Measurements from ENCODE around the gene BTAF1. TPM values are rescaled to one million over a fixed set of nuclear protein-coding genes. Genes with fewer than 3 reads are reported as not detected.

Gene BTAF1
- total RNA-seq, 1 donor from 2014 or later = 31.0 TPM

DNA sequence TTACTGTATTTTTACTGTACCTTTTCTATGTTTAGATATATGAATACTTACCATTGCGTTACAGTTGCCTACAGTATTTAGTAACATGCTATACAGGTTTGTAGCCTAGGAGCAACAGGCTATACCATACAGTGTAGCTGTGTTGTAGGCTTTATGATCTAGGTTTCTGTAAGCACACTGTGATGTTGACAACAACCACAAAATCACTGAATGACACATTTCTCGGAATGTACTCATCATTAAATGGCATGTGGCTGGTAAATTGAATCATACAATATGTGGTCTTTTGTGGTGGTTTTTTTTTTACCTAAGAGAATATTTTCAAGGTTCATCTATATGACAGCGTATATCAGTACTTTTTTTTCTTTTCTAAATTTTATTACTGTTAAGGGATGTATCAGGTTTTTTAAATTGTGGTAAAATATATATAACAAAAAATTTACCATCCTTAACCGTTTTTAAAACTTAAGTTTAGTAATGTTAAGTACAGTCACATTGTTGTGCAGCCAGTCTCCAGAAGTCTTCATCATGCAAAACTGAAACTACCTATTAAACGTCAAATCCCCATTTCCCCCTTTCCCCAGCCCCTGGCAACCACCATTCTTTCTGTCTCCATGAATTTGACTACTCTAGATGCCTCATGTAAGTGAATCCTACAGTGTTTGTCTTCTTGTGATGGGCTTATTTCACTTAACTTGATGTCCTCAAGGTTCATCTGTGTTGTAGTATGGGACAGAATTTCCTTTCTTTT lies 21.5 kb downstream of the BTAF1 start:
- TF ChIP-seq, protein P1, sequence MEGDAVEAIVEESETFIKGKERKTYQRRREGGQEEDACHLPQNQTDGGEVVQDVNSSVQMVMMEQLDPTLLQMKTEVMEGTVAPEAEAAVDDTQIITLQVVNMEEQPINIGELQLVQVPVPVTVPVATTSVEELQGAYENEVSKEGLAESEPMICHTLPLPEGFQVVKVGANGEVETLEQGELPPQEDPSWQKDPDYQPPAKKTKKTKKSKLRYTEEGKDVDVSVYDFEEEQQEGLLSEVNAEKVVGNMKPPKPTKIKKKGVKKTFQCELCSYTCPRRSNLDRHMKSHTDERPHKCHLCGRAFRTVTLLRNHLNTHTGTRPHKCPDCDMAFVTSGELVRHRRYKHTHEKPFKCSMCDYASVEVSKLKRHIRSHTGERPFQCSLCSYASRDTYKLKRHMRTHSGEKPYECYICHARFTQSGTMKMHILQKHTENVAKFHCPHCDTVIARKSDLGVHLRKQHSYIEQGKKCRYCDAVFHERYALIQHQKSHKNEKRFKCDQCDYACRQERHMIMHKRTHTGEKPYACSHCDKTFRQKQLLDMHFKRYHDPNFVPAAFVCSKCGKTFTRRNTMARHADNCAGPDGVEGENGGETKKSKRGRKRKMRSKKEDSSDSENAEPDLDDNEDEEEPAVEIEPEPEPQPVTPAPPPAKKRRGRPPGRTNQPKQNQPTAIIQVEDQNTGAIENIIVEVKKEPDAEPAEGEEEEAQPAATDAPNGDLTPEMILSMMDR (IDR thresholded peaks at IDR 0.05) = no peak
- peaks cover 36% of the 10 kb centered on the region for H3K36me3 ChIP-seq
- intact Hi-C loops (cut with DNase I) = no loop called here
- no peaks in the 10 kb centered on the region for H3K4me1 ChIP-seq
- H3K27me3 ChIP-seq (ENCODE audit: low read depth) = no peaks in the 10 kb centered on the region
- H3K4me3 ChIP-seq = no peak overlapping the region
- ATAC-seq (no peak), DNase-seq (no peak)
- no peak overlapping the region for H3K27ac ChIP-seq
- H3K9me3 ChIP-seq = no peaks in the 10 kb centered on the region

DNA sequence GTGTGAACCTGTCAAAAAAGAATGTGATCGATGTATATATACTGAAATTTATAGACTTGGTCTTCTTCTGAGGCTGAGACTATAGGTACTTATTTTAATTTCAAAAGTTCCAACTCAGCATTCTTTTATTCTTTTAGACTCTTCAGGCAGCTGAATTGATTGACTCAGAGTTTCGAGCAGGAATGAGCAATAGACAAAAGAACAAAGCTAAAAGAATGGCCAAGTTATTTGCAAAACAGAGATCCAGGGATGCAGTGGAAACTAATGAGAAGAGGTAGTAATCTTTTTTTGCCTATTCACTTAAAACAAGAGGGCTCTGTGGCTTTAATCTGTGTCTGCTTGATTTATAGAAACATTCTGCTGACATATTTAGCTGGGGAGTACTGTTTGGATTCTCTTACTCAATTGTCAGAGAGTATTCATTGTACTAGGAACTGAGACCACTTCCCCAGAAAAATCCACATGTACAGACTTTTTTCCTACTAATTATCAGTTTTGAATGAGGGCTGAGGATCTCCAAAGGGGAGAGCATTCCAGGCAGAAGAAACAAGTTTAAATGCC lies 30.1 kb downstream of the BTAF1 start:
- H3K4me3 ChIP-seq = no peak overlapping the region
- no peaks in the 10 kb centered on the region for H3K4me1 ChIP-seq
- peaks cover 78% of the 10 kb centered on the region for H3K36me3 ChIP-seq
- DNase-seq = no peak
- TF ChIP-seq, protein P1 (IDR thresholded peaks at IDR 0.05) = no peak
- no peaks in the 10 kb centered on the region for H3K27me3 ChIP-seq (ENCODE audit: low read depth)
- H3K9me3 ChIP-seq = no peaks in the 10 kb centered on the region
- no peak for ATAC-seq
- H3K27ac ChIP-seq = no peak overlapping the region
- intact Hi-C loops (cut with DNase I) = no loop called here

DNA sequence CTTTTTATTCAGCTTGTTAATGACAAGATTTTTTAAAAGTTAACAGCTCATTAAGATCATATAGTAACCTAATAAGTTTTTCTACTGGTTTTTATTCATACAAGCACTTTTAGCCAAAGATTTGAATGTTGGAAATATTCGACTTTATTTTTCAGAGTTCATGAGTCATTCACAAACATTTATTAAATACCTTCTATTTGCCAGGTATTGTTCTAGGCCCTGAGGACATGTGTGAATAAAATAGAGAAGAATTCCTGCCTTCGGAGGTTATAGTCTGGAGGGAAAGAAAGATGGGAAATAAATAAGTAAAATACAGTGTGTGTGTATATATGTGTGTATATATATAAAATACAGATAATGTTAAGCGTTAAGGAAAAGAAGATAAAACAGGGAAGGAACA lies 31.5 kb downstream of the BTAF1 start:
- Histone ChIP-seq H3K27ac (no peak overlapping the region), H3K4me1 (no peaks in the 10 kb centered on the region), H3K9me3 (no peaks in the 10 kb centered on the region), H3K27me3 (ENCODE audit: low read depth) (no peaks in the 10 kb centered on the region), H3K4me3 (no peak overlapping the region), H3K36me3 (peaks cover 92% of the 10 kb centered on the region)
- TF ChIP-seq, protein P1 (IDR thresholded peaks at IDR 0.05) = no peak
- intact Hi-C loops (cut with DNase I) = no loop called here
- DNase-seq (no peak), ATAC-seq (no peak)

DNA sequence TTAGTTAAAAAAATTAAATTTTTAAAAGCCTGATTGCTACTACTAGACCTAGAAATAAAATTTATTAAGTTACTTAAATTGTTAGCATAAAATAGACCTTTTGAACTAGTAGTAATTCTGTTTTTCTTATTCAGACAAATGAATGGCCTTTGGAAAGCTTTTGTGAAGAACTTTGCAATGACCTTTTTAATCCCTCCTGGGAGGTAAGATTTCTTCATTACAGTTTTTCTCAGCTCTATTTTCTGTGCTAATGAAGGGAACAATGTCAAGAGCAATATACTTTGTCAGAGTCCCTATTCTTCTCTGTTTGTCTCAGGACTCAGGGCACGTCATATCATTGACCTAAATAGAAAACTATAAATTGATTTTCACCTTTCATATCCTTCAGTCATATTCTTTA lies 33.5 kb downstream of the BTAF1 start:
- intact Hi-C loops (cut with DNase I) = no loop called here
- Histone ChIP-seq H3K4me3 (no peak overlapping the region), H3K27ac (no peak overlapping the region), H3K27me3 (ENCODE audit: low read depth) (no peaks in the 10 kb centered on the region), H3K36me3 (peaks cover 99% of the 10 kb centered on the region), H3K9me3 (no peaks in the 10 kb centered on the region), H3K4me1 (no peaks in the 10 kb centered on the region)
- no peak for ATAC-seq
- DNase-seq = no peak
- TF ChIP-seq, protein P1 (IDR thresholded peaks at IDR 0.05) = no peak

DNA sequence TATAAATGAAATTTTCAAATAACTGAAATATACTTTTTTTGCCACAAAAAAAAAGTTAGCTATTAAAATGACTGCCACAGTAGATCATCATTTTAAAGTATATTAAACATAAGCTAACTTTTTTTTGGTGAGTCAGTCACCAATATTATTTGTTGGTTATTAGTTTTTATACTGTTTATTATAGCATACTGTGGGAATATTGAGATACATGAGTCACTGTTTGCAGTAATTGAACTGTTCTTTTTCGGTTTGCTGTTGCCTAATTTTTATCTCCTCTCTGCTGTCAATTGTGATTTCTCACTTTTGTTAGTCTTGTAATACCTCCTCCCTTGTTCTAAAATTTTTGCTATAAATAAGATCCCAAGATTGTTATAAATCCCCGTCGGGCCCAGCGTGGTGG lies 45.7 kb downstream of the BTAF1 start:
- H3K4me3 ChIP-seq = no peak overlapping the region
- H3K27ac ChIP-seq = no peak overlapping the region
- H3K4me1 ChIP-seq = no peaks in the 10 kb centered on the region
- TF ChIP-seq, protein P1 (IDR thresholded peaks at IDR 0.05) = no peak
- no peaks in the 10 kb centered on the region for H3K9me3 ChIP-seq
- no peaks in the 10 kb centered on the region for H3K27me3 ChIP-seq (ENCODE audit: low read depth)
- ATAC-seq (no peak), DNase-seq (no peak)
- H3K36me3 ChIP-seq = peaks cover 73% of the 10 kb centered on the region
- intact Hi-C loops (cut with DNase I) = no loop called here

All from lower lobe of right lung (tissue), 2 donors.